ENCODE measurements around the gene BNIP3. TPM values are rescaled to one million over a fixed set of nuclear protein-coding genes. Genes with fewer than 3 reads are reported as not detected.
A peak's percentile ranks its signal among the peaks of the same experiment; 100 is the strongest.

Gene BNIP3
- total and polyA plus RNA-seq, 2 of the 8 experiments (the other 6 are each of a cell fraction or from before 2014, with no cell fraction given) = 25.8 to 58.9 TPM

DNA sequence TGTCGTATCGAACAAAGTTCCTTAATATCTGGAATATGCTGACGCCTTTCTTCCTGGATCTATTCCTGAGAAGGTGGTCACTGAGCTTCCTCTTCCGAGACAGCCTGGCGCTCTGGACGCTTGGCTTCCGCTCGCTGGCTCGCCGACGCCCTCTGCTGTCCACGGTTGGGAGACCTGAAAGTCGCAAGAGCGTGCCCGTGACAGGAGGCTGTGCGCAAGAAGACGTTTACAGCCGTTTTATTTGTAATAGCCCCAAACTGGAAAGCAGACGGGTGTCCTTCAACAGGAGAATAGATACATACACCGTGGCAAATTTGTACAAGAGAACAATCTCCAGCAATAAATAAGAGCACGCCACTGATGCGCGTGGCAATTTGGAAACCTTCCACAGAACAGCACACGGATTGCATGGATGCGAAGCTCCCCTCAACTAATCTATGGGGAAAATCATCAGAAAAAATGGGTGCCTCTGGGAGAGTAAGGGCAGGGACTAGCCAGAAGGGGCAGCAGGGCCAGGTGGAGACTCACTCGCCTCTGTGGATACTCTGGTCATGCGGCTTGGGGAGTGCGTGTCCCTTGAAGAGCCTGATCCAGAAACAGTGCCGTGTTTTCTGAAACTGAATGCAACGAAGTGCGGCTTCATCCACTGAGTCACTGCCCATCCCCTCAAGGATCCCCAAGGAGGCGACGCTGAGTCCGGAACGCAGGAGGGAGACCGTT is 41.5 kb upstream of the BNIP3 start:
- no peak overlapping the region for H3K9ac ChIP-seq (replicated peaks in 1 of 4; ENCODE audit: extremely low read depth in 1 of 4, low read depth in 3 of 4, low read length in 3 of 4)
- H4K20me1 ChIP-seq (replicated peaks in 1 of 2; ENCODE audit: control insufficient read depth in 1 of 2, insufficient read depth in 2 of 2, low read length in 2 of 2) = no peaks in the 10 kb centered on the region
- no peak overlapping the region for H3K4me3 ChIP-seq (ENCODE audit: extremely low read depth in 1 of 4, insufficient read depth in 2 of 4, low read depth in 3 of 4, low read length in 4 of 4)
- H2BK120ac ChIP-seq (replicated peaks; ENCODE audit: low read depth, low read length) = no peak overlapping the region
- no peak overlapping the region for H2BK15ac ChIP-seq (ENCODE audit: low read length)
- H2AFZ ChIP-seq (ENCODE audit: low read length) = 0 out of 2 replicates have a peak overlapping the region, but pooled peaks have one; percentile 45
- H3K4me1 ChIP-seq (replicated peaks in 1 of 4; ENCODE audit: control insufficient read depth in 3 of 4, insufficient read depth in 4 of 4, low read length in 3 of 4) = peaks cover 2 to 8% (median 3%) of the 10 kb centered on the region in 4 experiments; a peak in 5 of 7 replicates
- WGBS, 2 experiments (ENCODE audit: extremely low coverage in 1 of 2, insufficient coverage in 1 of 2, insufficient read length in 1 of 2, insufficient replicate concordance in 2 of 2, low coverage in 1 of 2, low lambda C conversion rate in 2 of 2, missing lambda C conversion rate in 1 of 2) = 39% methylated on average over 36 of the region's 36 CpGs; no CpG with 5 or more reads in 1 of the 2 experiments
- peak; percentile 45 for FAIRE-seq
- H3K79me2 ChIP-seq (ENCODE audit: control insufficient read depth in 1 of 2, insufficient read depth in 2 of 2, low read length in 2 of 2) = no peaks in the 10 kb centered on the region
- H3K36me3 ChIP-seq (ENCODE audit: control insufficient read depth in 2 of 4, insufficient read depth in 4 of 4, low read length in 3 of 4) = no peaks in the 10 kb centered on the region
- peak; percentile 73 to 94 for DNase-seq (ENCODE audit: low read depth in 1 of 2, low spot score in 2 of 2)
- H2BK12ac ChIP-seq (ENCODE audit: low read depth, low read length) = no peak overlapping the region
- H2BK20ac ChIP-seq (ENCODE audit: low read length) = no peak overlapping the region; the same call in 1 of the 2 replicates
- no peak overlapping the region for H3K14ac ChIP-seq (ENCODE audit: insufficient read length)
- peak overlapping the region; percentile 0 to 31; a peak in 2 of 4 replicates for H3K4me2 ChIP-seq (ENCODE audit: insufficient read depth in 1 of 2, low read depth in 2 of 2, low read length in 2 of 2)
- no peaks in the 10 kb centered on the region; a peak in 1 of 4 replicates for H3K9me3 ChIP-seq (ENCODE audit: insufficient read depth in 2 of 2, low read depth in 1 of 2, low read length in 1 of 2)
- H3K27ac ChIP-seq (ENCODE audit: low read depth, low read length) = no peak overlapping the region
- ChIA-PET CTCF (ENCODE audit: partially characterized antibody) (interaction anchor here (0.6 to 6.0 kb wide), 61 partner anchors 8 to 350 kb away, joined by 3 to 86 read pairs (median 5); partner anchors contain the start of genes BNIP3 and JAKMIP3), POLR2A (ENCODE audit: partially characterized antibody) (interaction anchor here (0.6 to 1.5 kb wide), 11 partner anchors 9 to 131 kb away, joined by 3 to 6 read pairs (median 4); no protein-coding TSS in a partner anchor)
- H3K27me3 ChIP-seq (replicated peaks in 1 of 4; ENCODE audit: control insufficient read depth in 3 of 4, extremely low read depth in 1 of 4, insufficient read depth in 3 of 4, low read length in 3 of 4) = peaks cover 0 to 8% (median 1%) of the 10 kb centered on the region in 4 experiments; a peak in 3 of 7 replicates
- no peaks in the 10 kb centered on the region for H3K23me2 ChIP-seq (ENCODE audit: low read depth, low read length)
- H2AK5ac ChIP-seq (ENCODE audit: low read depth, low read length) = no peak overlapping the region
- no peak overlapping the region for H4K5ac ChIP-seq (ENCODE audit: insufficient read length, low read depth, low read length)
- no peak overlapping the region for H3K23ac ChIP-seq (ENCODE audit: insufficient read length)
- H4K8ac ChIP-seq (ENCODE audit: extremely low read depth, insufficient read depth, low read length) = no peak overlapping the region
- peaks cover 2% of the 10 kb centered on the region; the same call in 1 of the 2 replicates for H3K79me1 ChIP-seq (ENCODE audit: low read depth, low read length)
- H3K4ac ChIP-seq (replicated peaks; ENCODE audit: insufficient read length, low read depth, low read length) = no peak overlapping the region
- 0 out of 2 replicates have a peak overlapping the region, but pooled peaks have one; percentile 20 for H3K18ac ChIP-seq (ENCODE audit: extremely low read depth, low read length)
- H3K56ac ChIP-seq (replicated peaks; ENCODE audit: insufficient read length, low read depth, low read length) = no peak overlapping the region
- H4K91ac ChIP-seq (replicated peaks; ENCODE audit: insufficient read length, low read length) = no peak overlapping the region
- no peak overlapping the region for H2BK5ac ChIP-seq (ENCODE audit: low read depth, low read length)
- 0 out of 2 replicates have a peak, but pooled peaks have one; percentile 14 for TF ChIP-seq CHD2 (IDR thresholded peaks at IDR 0.05; ENCODE audit: low read length)
- TF ChIP-seq BACH1 (IDR thresholded peaks at IDR 0.05; ENCODE audit: low read length) = no peak
- no peak for TF ChIP-seq ZNF274 (IDR thresholded peaks at IDR 0.05; ENCODE audit: borderline replicate concordance, extremely low read depth, low read length)
- TF ChIP-seq TAF1 (IDR thresholded peaks at IDR 0.05; ENCODE audit: low read depth, low read length) = no peak
- TF ChIP-seq RAD21 (IDR thresholded peaks at IDR 0.05 in 1 of 2, conservative IDR thresholded peaks at IDR 0.05 in 1 of 2; ENCODE audit: low read depth in 2 of 2, low read length in 2 of 2) = peak; percentile 93 to 95
- no peak for TF ChIP-seq CREB1 (IDR thresholded peaks at IDR 0.05)
- TF ChIP-seq CBX5 (IDR thresholded peaks at IDR 0.05; ENCODE audit: low read depth, low read length) = no peak
- TF ChIP-seq, protein P1, sequence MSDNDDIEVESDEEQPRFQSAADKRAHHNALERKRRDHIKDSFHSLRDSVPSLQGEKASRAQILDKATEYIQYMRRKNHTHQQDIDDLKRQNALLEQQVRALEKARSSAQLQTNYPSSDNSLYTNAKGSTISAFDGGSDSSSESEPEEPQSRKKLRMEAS (IDR thresholded peaks at IDR 0.05) = peak; percentile 61; the same call in 1 of the 2 replicates
- TF ChIP-seq BCL11A (IDR thresholded peaks at IDR 0.05; ENCODE audit: low read depth in 2 of 2, low read length in 2 of 2) = no peak
- TF ChIP-seq GABPA (IDR thresholded peaks at IDR 0.05; ENCODE audit: borderline replicate concordance, insufficient read depth, low read length) = peak; percentile 53; the same call in 1 of the 2 replicates
